VCaP (cell line): ENCODE measurements around the gene GREM2.

Experiments
- H3K27ac ChIP-seq: fragments of 450-650 bp; 2 replicates; pipeline ENCODE4 v1.5.1; 2017
- CTCF ChIP-seq: fragments of 450-650 bp; conservative IDR thresholded peaks from 2 replicates; pipeline ENCODE4 v1.5.1; 2017; ENCODE audit warnings: mild to moderate bottlenecking, moderate library complexity

GREM2 gene

GRCh38 chr1:240491796-240492195 is 120.2 kb downstream of the GREM2 start:
- H3K27ac ChIP-seq, result no peak overlapping the region
- no peak for TF ChIP-seq CTCF

- no peak overlapping the region for H3K27ac ChIP-seq
- TF ChIP-seq CTCF, result no peak
These were observed 120.8 kb downstream of the GREM2 start for GRCh38 chr1:240491156-240491555.

DNA sequence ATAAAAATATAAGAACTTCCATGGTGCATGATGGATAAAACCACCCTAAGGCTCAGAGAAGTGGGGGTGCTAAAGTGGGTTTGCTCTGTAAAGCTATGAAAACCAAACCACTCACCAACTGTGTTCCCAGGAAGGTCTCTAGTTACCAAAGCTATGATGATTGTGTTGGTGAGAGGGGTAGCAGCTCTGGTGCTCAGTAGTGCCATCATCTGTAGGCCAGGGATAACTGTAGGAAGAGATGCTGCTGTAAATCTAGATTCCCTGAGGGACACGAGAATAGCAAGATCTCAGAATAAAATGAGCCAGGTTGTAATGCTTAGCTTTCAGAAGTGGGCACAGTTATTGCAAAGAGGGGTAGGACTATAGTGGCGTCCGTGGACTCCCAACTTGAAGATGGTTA is 124.5 kb downstream of the GREM2 start:
- no peak overlapping the region for H3K27ac ChIP-seq
- no peak for TF ChIP-seq CTCF

- H3K27ac ChIP-seq, result no peak overlapping the region
These were observed 125.3 kb downstream of the GREM2 start for GRCh38 chr1:240486611-240487010.

DNA sequence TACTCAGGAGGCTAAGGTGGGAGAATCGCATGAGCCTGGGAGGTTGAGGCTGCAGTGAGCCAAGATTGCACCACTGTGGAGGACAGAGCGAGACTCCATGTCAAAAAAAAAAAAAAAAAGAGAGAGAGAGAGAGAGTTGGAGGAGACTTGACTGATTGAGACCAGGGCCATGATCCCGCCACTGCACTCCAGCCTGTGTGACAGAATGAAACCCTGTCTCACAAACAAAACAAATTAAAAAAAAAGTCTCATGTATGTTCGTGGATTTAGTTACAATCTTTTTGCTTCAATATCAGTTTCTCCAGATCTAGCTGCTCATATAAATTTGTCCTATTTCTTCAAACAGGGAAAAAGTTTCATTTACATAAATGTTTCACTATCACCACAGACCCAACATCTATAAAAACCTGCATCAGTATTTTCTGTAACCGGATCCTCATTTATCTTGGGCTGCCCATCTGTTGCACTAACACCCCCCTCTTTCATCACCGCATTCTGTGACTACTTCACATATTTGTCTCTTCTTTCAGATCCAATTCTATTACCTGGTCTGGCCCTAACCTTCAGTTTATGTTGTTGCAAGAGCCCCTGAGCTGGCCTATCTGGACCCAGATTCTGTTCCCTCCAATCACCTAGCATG is 127.0 kb downstream of the GREM2 start:
- no peak for TF ChIP-seq CTCF

More at GRCh38 chr1:240486611-240487010, 125.3 kb downstream of the GREM2 start:
- no peak for TF ChIP-seq CTCF

DNA sequence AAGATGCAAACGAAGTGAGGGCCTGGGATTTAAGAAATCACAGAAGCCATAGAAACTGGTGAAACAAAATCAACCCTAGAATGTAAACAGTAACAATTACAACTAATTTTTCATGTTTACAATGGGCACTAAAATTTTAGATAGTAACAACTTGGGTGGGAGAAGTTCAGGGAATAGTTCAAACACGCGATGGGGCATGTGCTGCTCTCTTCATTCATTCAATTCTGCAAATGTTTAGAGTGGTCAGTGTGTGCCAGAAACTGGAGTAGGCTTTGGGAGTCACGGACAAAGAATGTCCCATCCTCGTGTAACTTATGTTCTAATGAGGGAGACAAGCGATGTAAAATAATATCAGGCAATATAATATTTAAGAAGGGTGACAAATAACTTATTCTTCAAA is 133.4 kb downstream of the GREM2 start:
- no peak for TF ChIP-seq CTCF
- H3K27ac ChIP-seq, result no peak overlapping the region

More for the DNA sequence above, 127.0 kb downstream of the GREM2 start:
- no peak overlapping the region for H3K27ac ChIP-seq

DNA sequence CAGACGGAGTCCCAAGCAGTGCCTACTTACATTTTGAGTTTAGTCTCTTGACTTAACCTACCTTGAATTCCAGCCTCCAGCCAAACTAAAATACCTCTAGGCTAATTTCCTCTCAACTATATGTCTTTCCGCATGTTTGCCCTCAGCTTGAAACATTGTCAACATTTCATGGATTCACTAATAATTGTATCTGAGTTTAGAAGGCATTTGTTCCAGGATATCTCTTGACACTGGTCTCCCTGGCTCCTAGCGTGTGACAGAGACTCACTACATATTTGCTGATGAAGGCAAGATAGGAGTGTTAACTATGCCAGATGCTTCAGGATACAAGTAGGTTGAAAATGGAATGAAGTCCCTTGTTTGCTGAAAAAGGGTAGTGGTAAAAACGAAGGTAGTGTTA is 136.1 kb downstream of the GREM2 start:
- no peak for TF ChIP-seq CTCF
- no peak overlapping the region for H3K27ac ChIP-seq
